Stomach smooth muscle (tissue), 2 donors: Measurements from ENCODE around the gene ORAI3.

Experiments used
- H3K27ac ChIP-seq: one replicate; pipeline ENCODE4 v1.7.0; 2013; ENCODE audit warnings: mild to moderate bottlenecking, low read length, inconsistent platforms
- H3K27me3 ChIP-seq, 2 donors: one replicate each; pipeline ENCODE4 v1.7.0; 2013; ENCODE audit warnings: low read length in 2 of 2; ENCODE audit not compliant: insufficient read depth in 2 of 2, control insufficient read depth in 1 of 2
- H3K36me3 ChIP-seq, 2 donors: one replicate each; pipeline ENCODE4 v1.7.0; 2013; ENCODE audit warnings: low read length in 2 of 2; ENCODE audit not compliant: control insufficient read depth in 2 of 2, insufficient read depth in 2 of 2
- H3K4me1 ChIP-seq: one replicate; pipeline ENCODE4 v1.7.0; 2013; ENCODE audit warnings: low read length; ENCODE audit not compliant: control insufficient read depth, insufficient read depth
- H3K4me3 ChIP-seq, 2 donors: one replicate each; pipeline ENCODE4 v1.7.0; 2013; ENCODE audit warnings: low read length in 2 of 2
- H3K9ac ChIP-seq, 2 donors: one replicate each; pipeline ENCODE4 v1.7.0; 2013; ENCODE audit warnings: low read length in 2 of 2, mild to moderate bottlenecking in 1 of 2
- H3K9me3 ChIP-seq, 2 donors: one replicate each; pipeline ENCODE4 v1.7.0; 2013; ENCODE audit warnings: low read length in 2 of 2; ENCODE audit not compliant: control insufficient read depth in 2 of 2
- donor health status: healthy.
- donor health status: Pancreatic carcinoma.

Gene ORAI3

DNA sequence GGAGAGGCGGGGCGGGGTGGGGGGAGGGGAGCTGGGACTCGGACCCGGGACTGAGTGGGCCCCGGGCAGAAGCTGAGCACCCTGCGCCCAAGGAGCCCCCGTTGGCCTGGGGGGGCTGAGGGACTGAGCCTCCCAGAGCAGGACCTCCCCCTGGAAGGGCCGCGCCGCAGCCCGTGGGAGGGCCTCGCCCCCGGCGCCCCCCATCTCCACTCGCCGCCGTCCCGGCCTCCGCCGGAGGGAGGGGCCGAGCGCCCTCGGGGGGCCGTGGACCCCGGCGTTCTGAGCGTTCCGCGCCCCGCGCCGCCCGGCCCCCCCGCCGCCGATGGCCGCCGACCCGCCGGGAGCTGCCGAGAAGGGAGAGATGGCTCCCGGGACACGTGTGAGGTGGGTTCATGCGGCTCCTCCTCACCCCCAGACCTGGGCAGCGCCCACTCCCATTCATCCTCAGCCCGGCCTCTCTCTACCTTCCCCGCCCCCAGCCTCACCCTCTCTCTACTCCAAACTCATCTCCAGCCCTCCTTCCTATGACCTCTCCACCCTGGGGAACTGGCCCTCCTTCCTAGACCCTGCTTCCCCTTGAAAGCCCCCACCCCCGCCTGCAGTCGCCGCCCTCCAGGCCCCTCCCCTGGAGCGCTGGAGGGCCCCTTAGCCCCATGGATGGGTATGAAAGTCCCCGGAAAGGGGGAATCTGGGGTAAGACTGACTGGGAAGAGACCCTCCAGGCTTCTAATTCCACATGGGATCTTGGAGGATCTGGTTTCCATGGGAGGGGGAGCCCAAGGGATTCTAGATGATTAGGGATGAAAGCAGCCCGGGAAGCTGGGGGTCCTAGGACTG is 24.6 kb upstream of the ORAI3 start:
- H3K27me3 ChIP-seq = no peaks in the 10 kb centered on the region
- peaks cover 4% of the 10 kb centered on the region in 2 donors for H3K36me3 ChIP-seq
- H3K4me1 ChIP-seq = peaks cover 23% of the 10 kb centered on the region
- peak overlapping the region; percentile 41 for H3K27ac ChIP-seq
- no peaks in the 10 kb centered on the region for H3K9me3 ChIP-seq
- H3K9ac ChIP-seq = peak overlapping the region; percentile 21 to 49
- H3K4me3 ChIP-seq = peak overlapping the region in 1 of 2 donors; percentile 69

DNA sequence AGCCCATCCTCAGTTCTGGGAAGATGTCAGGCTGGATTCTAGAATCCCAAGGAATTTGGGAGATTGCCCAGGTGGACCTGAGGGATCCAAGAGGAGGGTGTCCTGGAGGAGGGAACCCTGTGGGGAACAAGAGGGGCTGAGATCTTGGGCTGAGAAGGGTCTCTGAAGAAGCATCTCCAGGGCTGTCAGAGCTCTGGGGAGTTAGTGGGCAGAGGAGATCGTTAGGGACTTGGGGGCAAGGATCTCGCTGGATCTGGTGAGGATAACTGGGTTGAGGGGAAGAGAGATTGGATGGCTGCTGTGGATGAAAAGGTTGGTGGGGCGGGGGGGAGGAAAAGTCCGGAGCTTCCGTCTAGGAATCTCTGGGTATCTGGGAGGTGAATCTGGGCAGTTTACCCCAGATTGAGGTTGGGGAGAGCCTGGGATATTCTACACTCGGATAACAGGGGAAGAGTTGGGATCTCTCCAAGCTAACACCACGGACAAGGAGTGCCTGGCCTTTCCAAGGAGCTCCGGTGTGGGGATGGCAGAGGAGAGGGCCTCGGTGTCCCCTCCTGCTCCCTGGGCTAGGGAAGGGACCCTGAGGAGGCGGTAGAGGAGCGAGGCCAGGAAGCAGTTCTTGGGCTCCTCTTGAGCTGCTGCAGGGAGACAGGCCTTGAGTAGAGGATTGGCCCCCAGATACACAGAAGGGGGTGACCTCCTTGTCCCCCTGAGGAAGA is 23.8 kb upstream of the ORAI3 start:
- Histone ChIP-seq H3K27ac (peak overlapping the region; percentile 41), H3K9me3 (no peaks in the 10 kb centered on the region), H3K36me3 (peaks cover 4% of the 10 kb centered on the region in 2 donors), H3K4me1 (peaks cover 23% of the 10 kb centered on the region), H3K27me3 (no peaks in the 10 kb centered on the region), H3K9ac (peak overlapping the region; percentile 21 to 49), H3K4me3 (peak overlapping the region in 1 of 2 donors; percentile 69)

DNA sequence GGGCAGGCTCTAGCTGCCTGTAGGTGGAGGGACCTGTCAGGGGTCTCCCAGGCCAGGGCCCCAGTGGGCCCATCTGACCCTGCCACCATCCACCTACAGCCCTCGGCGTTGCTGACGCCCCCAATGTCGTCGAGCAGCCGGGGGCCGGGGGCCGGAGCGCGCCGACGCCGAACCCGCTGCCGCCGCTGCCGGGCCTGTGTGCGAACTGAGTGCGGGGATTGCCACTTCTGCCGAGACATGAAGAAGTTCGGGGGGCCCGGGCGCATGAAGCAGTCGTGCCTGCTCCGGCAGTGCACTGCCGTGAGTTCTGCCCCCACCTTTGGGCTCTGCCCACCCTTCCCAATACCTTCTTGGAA is 23.3 kb upstream of the ORAI3 start:
- Histone ChIP-seq H3K27me3 (no peaks in the 10 kb centered on the region), H3K9ac (no peak overlapping the region), H3K4me3 (no peak overlapping the region), H3K27ac (peak overlapping the region; percentile 41), H3K36me3 (peaks cover 5 to 7% of the 10 kb centered on the region in 2 donors), H3K4me1 (peaks cover 23% of the 10 kb centered on the region), H3K9me3 (no peaks in the 10 kb centered on the region)

DNA sequence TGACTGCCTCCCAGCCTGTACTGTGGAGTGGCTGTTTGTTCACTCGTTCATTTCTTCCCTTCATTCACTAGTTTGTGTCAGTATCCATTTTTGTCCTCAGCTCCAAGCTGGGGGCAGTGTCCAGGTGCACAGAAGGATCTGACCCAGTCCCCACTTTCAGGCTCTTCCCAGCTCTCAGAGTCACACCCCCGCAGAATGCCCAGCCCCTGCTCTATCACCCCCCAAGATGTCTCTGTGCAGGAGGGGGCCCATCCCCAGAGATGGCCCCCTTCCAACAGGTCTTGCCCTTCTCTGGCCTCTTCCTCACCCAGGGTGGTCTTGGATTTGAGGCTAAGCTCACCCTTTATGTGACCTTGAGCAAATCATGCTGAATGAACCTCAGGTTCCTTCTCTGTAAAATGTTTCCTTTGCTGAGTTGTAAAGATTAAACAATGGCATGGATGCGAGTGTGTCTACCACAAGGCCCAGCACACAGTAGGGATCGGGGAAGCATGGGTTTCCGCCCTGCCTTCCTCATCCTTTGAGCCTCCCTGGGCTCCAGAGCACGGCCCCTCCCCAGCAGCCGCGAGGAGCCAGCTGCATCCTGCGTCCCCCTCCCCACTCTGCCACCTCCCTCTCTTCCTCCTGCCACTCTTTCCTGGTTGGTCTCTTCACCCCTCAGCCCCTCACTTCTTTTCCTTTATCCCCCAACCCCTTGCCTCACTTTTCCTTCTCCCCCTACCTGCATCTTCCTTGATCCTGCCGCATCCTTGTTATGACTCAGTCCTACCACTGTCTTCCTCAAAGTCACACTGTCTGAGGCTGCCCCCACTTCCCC is 22.7 kb upstream of the ORAI3 start:
- Histone ChIP-seq H3K9ac (no peak overlapping the region), H3K27ac (no peak overlapping the region), H3K4me1 (peaks cover 22% of the 10 kb centered on the region), H3K36me3 (peaks cover 8 to 11% of the 10 kb centered on the region in 2 donors), H3K27me3 (no peaks in the 10 kb centered on the region), H3K4me3 (no peak overlapping the region), H3K9me3 (no peaks in the 10 kb centered on the region)

DNA sequence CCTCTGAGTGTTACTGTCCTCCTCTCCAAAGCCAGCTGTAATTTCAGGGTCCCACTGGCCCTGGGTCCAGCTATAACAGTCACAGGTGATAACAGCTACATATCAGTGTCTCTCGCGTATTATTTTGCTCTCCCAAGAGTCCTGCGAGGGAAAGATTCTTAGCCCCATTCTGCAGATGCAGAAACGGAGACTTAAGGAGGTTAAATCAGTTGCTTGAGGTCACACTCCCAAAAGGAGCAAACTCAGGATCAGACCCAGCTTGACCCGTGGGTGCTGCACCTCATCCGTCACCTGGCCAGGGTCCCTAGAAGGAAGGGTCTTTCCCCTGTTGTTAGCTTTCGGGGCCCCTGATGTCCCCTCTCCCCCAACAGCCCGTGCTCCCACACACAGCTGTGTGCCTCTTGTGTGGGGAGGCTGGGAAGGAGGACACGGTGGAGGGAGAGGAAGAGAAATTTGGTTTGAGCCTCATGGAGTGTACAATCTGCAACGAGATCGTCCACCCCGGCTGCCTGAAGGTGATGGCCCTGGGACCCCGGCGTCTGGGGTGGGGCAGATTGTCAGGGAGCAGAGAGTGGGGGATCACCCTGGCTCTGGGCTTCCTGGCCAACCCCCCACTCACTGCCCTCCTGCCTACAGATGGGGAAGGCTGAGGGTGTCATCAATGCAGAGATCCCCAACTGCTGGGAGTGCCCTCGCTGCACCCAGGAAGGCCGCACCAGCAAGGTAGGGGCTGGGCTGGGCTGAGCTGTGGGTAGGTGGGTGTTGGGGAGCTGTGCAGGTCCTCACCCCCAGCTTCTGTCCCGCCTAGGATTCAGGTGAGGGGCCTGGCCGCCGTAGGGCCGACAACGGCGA is 21.7 kb upstream of the ORAI3 start:
- no peaks in the 10 kb centered on the region for H3K27me3 ChIP-seq
- no peak overlapping the region for H3K27ac ChIP-seq
- peaks cover 13% of the 10 kb centered on the region for H3K4me1 ChIP-seq
- H3K9me3 ChIP-seq = no peaks in the 10 kb centered on the region
- peaks cover 8 to 14% of the 10 kb centered on the region in 2 donors for H3K36me3 ChIP-seq
- no peak overlapping the region for H3K4me3 ChIP-seq
- no peak overlapping the region for H3K9ac ChIP-seq

DNA sequence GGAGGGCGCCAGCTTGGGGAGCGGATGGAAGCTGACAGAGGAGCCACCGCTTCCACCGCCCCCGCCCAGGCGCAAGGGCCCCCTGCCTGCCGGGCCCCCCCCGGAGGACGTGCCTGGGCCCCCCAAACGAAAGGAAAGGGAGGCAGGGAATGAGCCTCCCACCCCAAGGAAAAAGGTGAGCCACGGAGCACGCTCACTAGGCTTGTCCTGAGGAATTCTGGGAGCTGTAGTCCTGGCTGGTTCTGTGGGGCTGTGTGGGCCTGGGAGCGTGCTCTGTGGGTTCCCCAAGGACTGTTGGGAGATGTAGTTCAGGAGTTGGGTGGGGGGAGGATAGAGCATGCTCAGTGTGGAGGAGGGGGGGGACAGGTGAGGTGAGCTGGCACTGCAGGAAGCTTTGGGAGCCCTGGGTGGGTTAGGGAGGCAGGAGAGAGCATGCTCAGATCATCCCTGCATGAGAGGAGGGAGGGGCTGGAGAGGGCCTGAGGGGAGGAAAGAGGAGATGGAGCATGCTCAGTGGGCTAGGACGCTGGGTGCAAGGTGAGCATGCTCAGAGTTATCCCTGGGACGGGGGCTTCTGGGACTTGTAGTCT is 21.0 kb upstream of the ORAI3 start:
- Histone ChIP-seq H3K4me3 (no peak overlapping the region), H3K27ac (no peak overlapping the region), H3K27me3 (no peaks in the 10 kb centered on the region), H3K9ac (no peak overlapping the region), H3K4me1 (peaks cover 12% of the 10 kb centered on the region), H3K36me3 (peaks cover 13 to 14% of the 10 kb centered on the region in 2 donors), H3K9me3 (no peaks in the 10 kb centered on the region)

DNA sequence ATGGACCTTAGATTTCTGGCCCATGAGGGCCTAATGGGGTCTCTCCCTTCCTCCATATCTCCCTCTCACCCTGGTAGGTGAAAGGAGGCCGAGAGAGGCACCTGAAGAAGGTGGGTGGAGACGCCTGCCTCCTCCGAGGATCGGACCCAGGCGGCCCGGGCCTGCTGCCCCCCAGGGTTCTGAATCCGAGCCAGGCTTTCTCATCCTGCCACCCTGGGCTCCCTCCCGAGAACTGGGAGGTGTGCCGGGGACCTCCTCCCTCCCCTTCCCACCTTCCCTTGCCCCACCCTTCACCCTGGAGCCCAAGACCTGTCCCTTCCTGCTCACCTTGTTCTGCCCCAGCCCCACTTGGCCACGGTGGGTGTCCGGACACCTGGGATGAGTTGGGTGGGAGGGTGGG is 20.5 kb upstream of the ORAI3 start:
- peaks cover 13 to 14% of the 10 kb centered on the region in 2 donors for H3K36me3 ChIP-seq
- H3K9me3 ChIP-seq = no peaks in the 10 kb centered on the region
- no peak overlapping the region for H3K4me3 ChIP-seq
- peaks cover 12% of the 10 kb centered on the region for H3K4me1 ChIP-seq
- H3K27me3 ChIP-seq = no peaks in the 10 kb centered on the region
- H3K27ac ChIP-seq = no peak overlapping the region
- no peak overlapping the region for H3K9ac ChIP-seq

DNA sequence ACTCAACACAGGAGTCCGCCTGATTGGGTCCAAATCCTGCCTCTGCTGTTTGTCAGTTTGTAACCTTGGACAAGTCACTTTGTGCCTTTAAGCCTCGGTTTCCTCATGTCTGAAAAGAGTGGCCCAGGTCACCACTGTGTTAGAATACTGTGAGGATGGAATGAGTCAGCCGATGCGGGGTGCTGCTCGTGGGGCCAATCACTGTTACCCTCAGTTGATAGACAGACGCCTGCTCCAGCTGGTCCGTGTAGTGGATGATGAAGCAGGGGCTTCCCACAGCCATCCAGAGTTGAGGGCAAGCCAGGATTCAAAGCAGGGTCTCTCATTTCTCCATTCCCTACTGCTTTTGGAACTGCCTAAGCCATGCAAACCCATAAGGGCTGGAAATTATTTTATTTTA is 19.7 kb upstream of the ORAI3 start:
- H3K27me3 ChIP-seq = no peaks in the 10 kb centered on the region
- no peak overlapping the region for H3K9ac ChIP-seq
- H3K27ac ChIP-seq = no peak overlapping the region
- H3K4me1 ChIP-seq = peaks cover 11% of the 10 kb centered on the region
- no peaks in the 10 kb centered on the region for H3K9me3 ChIP-seq
- H3K36me3 ChIP-seq = peaks cover 13 to 14% of the 10 kb centered on the region in 2 donors
- H3K4me3 ChIP-seq = no peak overlapping the region

DNA sequence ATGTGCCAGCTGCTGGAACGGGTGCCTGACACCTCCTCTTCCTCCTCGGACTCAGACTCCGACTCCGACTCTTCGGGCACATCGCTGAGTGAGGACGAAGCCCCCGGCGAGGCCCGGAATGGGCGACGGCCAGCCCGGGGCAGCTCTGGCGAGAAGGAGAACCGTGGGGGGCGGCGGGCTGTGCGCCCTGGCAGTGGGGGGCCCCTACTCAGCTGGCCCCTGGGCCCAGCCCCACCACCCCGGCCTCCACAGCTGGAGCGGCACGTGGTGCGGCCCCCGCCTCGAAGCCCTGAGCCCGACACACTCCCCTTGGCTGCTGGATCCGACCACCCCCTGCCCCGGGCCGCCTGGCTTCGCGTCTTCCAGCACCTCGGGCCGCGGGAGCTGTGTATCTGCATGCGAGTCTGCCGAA is 18.7 kb upstream of the ORAI3 start:
- H3K9me3 ChIP-seq = no peaks in the 10 kb centered on the region
- H3K4me3 ChIP-seq = no peak overlapping the region
- H3K27me3 ChIP-seq = no peaks in the 10 kb centered on the region
- peaks cover 3% of the 10 kb centered on the region for H3K4me1 ChIP-seq
- H3K36me3 ChIP-seq = peaks cover 13 to 15% of the 10 kb centered on the region in 2 donors
- H3K9ac ChIP-seq = no peak overlapping the region
- H3K27ac ChIP-seq = no peak overlapping the region
